GM19351 (cell line): ENCODE results near the gene PERCC1.

Experiments used
- ATAC-seq: cut with Tn5 transposase; IDR thresholded peaks from one replicate; pipeline ENCODE4 v1.9.1; 2021; ENCODE audit warnings: mild to moderate bottlenecking, moderate library complexity; ENCODE audit not compliant: unreplicated experiment

PERCC1 gene

DNA sequence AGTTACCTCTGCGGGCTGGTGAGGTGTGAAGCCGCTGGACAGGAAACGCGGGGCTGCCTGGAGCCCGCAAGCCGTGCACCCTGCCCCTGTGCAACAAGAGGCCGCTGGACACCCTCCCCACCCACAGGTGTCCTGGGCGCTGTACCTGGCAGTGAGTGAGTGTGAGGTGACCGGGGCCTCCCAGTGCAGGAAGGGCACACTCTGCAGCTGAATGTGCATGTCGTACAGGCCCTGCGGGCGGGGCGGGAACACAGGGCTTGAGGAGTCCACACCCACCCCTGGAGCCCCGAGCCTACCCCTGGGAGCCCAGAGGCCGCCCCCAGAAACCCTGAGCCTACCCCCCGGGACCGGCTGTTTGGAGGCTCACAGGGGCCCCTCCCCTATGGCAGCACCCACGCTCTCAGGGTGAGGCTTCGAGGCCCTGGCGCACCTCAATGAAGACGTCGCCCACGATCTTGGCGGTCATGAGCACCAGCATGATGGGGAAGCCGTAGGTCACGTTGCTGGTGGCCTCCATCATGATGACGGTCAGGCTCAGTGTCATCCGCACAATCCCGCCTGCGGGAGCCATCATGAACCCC is 17.7 kb downstream of the PERCC1 start:
- ATAC-seq = no peak

GRCh38 chr16:1449201-1449788 is 18.4 kb downstream of the PERCC1 start:
- no peak for ATAC-seq

- no peak for ATAC-seq
These were observed 19.3 kb downstream of the PERCC1 start for GRCh38 chr16:1450218-1450617.

GRCh38 chr16:1450841-1451240 is 20.0 kb downstream of the PERCC1 start:
- no peak for ATAC-seq

DNA sequence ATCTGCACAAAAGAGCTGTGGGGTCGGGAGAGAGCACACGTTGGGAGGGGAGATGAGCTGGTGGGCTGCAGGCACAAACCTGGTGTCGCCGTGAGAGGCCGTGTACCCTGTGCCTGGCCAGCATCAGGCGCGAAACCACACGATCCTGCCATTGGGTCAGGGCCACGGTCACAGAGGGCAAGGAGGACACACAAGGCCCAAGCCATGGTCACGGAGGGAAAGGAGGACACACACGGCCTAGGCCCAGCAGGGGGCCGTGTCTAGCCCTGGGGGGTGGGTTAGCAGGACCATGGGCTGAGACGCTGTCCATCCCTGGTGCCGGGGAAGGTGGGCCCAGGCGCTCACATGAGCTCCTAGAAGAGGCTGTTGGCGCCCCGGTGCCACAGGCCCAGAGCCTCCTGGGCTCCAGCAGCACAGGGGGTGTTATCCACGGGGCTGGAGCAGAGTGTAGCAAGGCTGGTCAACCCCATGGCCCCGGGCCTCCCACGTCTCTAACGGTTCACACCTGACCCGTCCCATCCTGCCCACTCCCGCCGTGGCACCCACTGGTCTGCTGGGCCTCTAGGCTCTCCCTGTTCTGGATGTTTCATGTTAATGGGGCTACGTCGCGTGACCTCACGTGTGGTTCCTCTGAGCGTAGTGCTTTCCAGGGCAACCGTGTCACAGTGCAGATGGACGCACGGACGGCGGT is 21.0 kb downstream of the PERCC1 start:
- ATAC-seq = no peak

GRCh38 chr16:1452530-1452929 is 21.7 kb downstream of the PERCC1 start:
- ATAC-seq = no peak

- ATAC-seq = no peak
These were observed 22.4 kb downstream of the PERCC1 start for GRCh38 chr16:1453316-1453715.

- ATAC-seq = no peak
These were observed 23.7 kb downstream of the PERCC1 start for GRCh38 chr16:1454561-1454960.

DNA sequence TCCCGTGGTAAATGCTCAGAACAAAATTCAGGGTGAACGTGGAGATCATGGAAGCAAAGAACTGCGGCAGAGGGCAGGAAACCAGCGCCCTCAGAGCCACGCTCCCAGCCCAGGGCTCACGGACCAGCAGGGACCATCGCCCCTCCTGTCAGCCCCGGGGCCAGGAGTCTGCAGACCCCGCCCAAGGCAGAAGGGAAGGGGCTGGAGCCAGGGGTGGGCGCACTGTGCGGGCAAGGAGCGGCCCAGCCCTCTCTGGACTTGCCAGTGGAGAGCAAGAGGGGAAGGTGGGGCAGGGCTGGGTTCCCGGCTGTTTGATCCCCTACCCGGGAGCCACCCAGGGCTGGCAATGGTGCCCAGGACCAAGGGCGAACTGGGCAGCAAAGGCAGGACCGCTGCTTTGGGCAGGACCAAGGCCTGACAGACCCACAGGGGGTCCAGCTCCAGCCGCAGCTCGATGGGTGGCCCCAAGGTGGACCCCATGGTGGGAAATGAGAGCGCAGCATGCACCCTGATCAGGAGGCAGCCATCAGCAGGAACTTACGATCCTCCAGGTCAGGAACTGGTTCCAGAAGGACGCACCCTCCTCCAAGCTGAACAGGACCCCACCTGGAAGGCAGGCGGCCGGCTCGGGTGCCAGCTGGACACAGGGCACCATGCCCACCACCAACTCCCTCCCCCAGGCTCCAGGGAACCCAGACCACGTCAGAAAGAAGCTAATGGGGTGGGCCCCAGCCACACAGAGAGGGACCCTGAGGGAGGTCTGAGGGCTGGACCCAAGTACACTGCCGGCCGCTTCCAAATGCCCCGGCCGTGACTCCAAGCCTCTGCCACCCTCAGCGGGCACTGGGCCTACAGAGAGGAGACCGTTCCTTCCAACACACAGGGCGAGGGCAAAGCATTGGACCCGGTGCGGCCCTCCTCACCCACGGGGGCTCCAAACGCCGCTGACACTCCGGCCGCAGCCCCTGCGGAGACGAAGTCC is 24.6 kb downstream of the PERCC1 start:
- no peak for ATAC-seq

DNA sequence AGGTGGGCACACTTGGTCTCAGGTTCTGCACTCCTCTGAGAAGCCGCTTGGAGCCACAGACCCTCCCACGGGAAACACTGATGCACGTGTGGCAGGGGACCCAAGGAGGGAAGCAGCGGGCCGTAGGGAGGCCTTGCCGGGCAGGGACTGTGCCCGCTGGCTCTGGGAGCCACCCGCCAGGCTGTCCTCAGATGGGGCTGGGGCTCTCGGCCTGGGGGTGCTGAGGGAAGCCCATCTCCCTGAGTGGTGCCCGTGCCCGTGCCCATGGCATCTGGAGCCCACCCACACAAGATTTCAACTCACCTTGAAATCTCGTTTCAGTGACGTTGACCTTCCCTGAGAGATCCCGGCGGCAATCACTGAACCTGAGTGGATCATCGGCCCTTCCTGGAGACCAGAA is 26.1 kb downstream of the PERCC1 start:
- no peak for ATAC-seq

GRCh38 chr16:1457489-1458245 is 26.8 kb downstream of the PERCC1 start:
- no peak for ATAC-seq

GRCh38 chr16:1458336-1458976 is 27.6 kb downstream of the PERCC1 start:
- ATAC-seq = no peak

GRCh38 chr16:1458977-1459341 is 28.1 kb downstream of the PERCC1 start:
- ATAC-seq = no peak

DNA sequence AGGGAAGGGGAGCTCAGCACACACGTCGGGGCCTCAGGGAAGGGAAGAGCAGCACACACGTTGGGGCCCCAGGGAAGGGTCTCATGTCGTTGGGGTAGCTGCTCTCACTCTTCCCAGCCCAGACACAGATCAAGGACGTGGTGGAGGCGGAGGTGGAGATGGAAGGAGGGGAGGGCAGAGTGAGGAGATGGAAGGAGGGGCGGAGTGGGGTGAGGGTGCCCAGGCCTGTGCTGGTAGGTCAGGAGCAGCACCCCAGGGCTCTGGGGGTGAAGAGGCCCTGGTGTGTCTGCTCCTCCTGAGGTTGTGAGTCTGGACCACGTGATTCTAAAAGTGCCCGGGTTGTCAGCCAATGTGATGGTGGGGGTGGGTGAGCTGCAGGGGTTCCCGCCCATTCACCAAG is 29.1 kb downstream of the PERCC1 start:
- ATAC-seq = no peak

- no peak for ATAC-seq
These were observed 29.8 kb downstream of the PERCC1 start for GRCh38 chr16:1460602-1461138.

- ATAC-seq = no peak
These were observed 30.3 kb downstream of the PERCC1 start for GRCh38 chr16:1461146-1461545.

DNA sequence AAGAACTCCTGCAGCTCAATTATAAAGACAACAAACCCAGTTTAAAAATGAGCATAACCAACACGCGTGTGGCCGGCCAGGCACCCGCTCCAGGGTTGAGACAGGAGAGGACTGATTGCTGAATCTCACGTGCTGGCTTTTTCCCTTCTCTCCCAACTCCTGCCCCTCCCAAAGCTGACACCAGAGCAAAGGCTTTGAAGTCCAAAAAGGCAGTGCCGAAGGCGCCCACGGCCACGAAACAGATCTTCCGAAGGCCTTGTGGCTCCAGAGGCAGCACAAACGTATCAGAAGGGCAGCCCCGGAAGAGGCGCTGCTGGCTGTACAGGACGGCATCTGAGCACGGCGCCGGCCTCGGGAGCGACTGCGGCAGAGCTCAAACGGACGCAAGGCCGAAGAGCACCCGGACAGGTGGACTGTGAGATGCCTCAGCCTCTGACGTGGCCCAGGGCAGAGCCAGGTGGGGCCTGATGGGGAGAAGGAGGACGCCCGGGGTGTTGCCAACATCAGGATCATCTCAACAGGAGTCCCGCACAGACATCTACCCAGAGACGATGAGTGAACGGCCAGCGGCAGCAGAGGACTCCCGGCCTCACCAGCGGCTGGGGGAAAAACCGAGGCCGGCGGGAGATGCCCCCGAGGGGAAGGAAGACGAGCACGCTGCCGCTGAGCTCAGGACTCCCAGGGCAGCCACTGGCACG is 33.5 kb downstream of the PERCC1 start:
- no peak for ATAC-seq

DNA sequence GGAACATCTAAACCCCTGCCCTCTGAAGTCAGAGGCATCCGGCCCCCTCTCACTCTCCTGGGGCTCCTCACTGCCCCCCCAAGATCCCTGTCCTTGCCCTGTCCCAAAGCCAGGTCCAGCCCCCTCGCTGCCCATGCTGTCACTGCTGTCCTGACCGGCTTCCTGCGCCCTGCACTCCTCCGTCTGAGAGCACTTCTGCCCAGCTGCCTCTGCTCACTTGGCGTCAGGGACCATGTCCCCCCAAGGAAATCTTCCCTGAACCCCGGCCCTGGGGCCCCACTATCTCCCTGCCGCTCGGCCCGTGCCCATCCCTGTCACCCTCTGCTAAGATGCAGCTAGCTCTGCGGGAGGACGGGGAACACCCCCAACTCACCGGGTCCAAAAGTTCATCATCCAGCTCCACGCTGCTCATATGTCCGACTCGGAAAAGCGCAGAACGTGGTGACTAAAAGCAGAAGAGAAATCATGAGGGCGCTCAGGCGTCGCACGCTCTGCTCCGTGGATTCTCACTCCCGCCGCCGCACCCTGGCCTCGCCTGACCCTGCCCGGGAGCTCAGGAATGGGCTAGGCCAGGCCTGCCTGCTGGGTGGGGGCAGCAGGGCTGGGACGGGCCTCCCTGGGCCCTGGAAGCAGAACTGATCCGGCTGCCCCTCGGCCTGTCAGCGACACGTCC is 34.2 kb downstream of the PERCC1 start:
- no peak for ATAC-seq

DNA sequence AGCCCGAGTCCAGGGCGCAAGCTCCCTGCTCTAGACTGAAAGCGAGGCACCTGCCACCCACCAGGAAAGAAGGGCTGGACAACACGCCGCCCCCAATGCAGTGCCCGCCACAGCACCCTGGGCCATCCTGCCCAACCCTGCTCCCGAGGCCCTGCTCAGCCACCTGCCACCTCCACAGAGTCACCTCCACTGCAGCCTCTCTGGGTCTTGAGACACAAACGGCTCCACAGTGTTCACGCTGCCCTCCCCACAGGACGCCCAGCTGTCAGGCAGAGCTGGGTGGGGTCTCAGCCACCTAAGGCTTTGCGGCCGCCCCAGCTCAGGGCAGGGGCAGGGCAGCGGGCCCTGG is 34.7 kb downstream of the PERCC1 start:
- ATAC-seq = no peak
